ENCODE data around the gene GDPD5. TPM values are rescaled to one million over a fixed set of nuclear protein-coding genes. Genes with fewer than 3 reads are reported as not detected.
A peak's percentile ranks its signal among the peaks of the same experiment; 100 is the strongest.

The GDPD5 gene
- total and polyA plus RNA-seq, 2 donors (not counting 3 experiments of a cell fraction or from before 2014, with no cell fraction given) = 60.2 to 79.2 TPM

DNA sequence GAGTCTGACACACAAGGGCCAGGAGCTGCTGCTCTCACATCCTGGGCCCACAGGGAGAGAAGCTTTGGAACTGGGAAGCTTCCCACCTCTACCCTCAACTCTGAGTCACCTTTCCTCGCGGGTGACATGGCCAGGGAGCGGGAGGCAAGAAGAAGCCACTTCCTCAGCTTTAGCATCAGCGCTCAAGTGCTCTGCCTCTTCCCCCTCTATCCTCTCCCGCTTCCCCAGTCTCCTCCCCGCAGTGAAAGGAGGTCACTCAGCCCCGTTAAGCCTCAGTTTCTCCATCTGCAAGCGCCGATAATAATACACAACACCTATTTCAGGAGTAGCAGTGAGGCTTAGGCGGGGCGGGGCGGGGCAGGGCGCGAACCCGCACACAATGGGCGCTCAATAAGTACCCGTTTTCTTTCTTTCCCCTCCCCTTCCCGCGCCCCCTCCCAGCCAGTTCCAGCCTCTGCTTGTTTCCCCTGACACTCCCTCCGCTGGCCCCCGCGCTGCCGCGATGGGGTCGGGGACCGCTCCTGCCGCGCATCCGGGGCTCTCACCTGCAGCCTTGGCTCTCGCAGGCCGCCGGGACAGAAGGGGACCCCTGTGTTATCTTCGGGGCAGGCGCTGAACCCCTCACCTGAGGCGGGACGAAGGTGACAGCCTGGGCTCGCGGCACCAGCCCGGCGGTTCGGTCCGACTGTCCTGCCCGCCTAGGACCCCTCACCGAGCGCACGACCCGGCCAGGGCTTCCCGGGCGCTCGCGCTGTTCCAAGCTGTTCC lies 892 bp downstream of the GDPD5 start:
- POLR2A ChIA-PET = interaction anchor here (0.6 to 1.2 kb wide), 2 partner anchors 56 to 66 kb away, joined by 4 to 5 read pairs; no protein-coding TSS in a partner anchor
- peak; percentile 23 for DNase-seq (ENCODE audit: low read depth, low spot score)
- dilution Hi-C loops (cut with MboI; ENCODE audit: extremely low pct_ligation_motif_present, low sequenced_read_pairs) = loop anchor here (5.0 kb wide), 1 partner anchor 38 kb away; no protein-coding TSS in a partner anchor
- H3K27ac ChIP-seq (ENCODE audit: insufficient read depth, low read depth, low read length) = no peak overlapping the region
- no peaks in the 10 kb centered on the region for H3K9me3 ChIP-seq (replicated peaks; ENCODE audit: control insufficient read depth, insufficient read depth, low read length)
- peaks cover 22% of the 10 kb centered on the region for H3K4me1 ChIP-seq (ENCODE audit: control insufficient read depth, extremely low read depth, insufficient read depth, low read length)
- H3K9ac ChIP-seq (replicated peaks; ENCODE audit: extremely low read depth, insufficient read depth, low read length) = peak overlapping the region; percentile 34
- CTCF ChIA-PET = interaction anchor here (0.7 to 5.5 kb wide), 16 partner anchors 13 to 136 kb away, joined by 3 to 49 read pairs (median 4); no protein-coding TSS in a partner anchor
- H3K27me3 ChIP-seq (ENCODE audit: control insufficient read depth in 2 of 2, insufficient read depth in 2 of 2, low read length in 2 of 2) = no peaks in the 10 kb centered on the region
- peak overlapping the region; percentile 36 to 74 (median 68) for H3K4me3 ChIP-seq (replicated peaks in 1 of 3; ENCODE audit: insufficient read depth in 1 of 3, low read depth in 1 of 3, low read length in 3 of 3)
- no peaks in the 10 kb centered on the region for H3K79me2 ChIP-seq (ENCODE audit: control insufficient read depth, insufficient read depth, low read length)
- intact Hi-C loops (cut with micrococcal nuclease) = loop anchor here (1.0 to 5.0 kb wide), 2 partner anchors 33 to 59 kb away; no protein-coding TSS in a partner anchor
- no peaks in the 10 kb centered on the region for H3K9me1 ChIP-seq (replicated peaks; ENCODE audit: control insufficient read depth, extremely low read depth, insufficient read depth, low read length)
- peak; percentile 45 for TF ChIP-seq EZH2 (IDR thresholded peaks at IDR 0.05; ENCODE audit: borderline replicate concordance, low read depth, low read length, severe bottlenecking)
- TF ChIP-seq MYC (IDR thresholded peaks at IDR 0.05; ENCODE audit: low read depth, low read length) = no peak
- H4K20me1 ChIP-seq (replicated peaks; ENCODE audit: control insufficient read depth, extremely low read depth, insufficient read depth, low read length) = no peaks in the 10 kb centered on the region
- no peaks in the 10 kb centered on the region for H3K36me3 ChIP-seq (ENCODE audit: control insufficient read depth in 2 of 2, extremely low read depth in 1 of 2, insufficient read depth in 2 of 2, low read length in 2 of 2)
- no TSS peak for BruUV-seq (replicated peaks)
- FAIRE-seq = peak; percentile 80
- peak overlapping the region; percentile 81 for H3K4me2 ChIP-seq (ENCODE audit: insufficient read depth, low read length)
- peak overlapping the region; percentile 52 for H2AFZ ChIP-seq (ENCODE audit: low read depth, low read length)

DNA sequence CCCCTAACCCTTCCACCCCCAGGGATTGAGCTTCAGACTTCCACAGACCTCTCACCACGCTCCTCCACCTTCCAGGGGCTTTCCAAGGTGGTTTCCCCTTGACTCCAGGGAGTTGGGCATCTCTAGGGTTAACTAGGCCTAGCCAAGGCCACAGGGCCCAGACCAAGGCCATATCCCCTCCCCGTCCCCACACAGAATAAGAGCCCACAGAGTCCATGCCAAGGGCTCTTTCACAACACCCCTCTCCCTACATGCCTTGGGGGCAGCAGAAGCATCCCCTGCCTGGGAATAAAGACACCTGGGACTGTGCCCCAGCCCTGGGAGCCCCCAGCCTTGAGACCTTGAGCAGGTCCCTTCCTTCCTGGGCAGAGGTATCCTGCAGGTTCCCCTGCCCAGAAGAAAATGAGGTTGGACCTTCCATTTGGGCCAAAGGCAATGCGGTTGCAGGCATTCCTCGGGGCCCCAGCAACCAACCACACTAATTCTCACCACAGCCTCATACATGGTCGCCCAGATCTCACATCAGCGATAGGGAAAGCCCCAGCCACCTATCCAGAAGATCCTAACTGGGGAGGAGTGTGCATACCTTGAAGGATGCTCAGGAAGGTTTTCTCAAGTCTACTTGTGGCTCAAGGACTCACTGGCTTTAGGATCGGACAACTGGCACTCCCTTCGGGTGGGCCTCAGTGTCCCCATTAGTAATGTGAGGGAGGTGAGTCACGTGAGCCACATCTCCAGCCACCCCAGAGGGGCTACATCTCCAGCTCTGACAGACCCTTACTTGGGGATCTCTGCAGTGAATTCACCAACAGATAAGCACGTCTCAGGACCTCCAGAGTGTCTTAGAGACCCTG lies 1.7 kb downstream of the GDPD5 start:
- ChIA-PET CTCF (interaction anchor here (0.8 to 5.5 kb wide), 8 partner anchors 8 to 79 kb away, joined by 4 to 49 read pairs (median 6); no protein-coding TSS in a partner anchor), POLR2A (interaction anchor here (0.6 to 1.2 kb wide), 3 partner anchors 55 to 65 kb away, joined by 4 to 5 read pairs (median 4); no protein-coding TSS in a partner anchor)
- no peak for DNase-seq (ENCODE audit: low read depth, low spot score)

More for the DNA sequence above, 1.7 kb downstream of the GDPD5 start:
- Histone ChIP-seq H3K4me3 (replicated peaks in 1 of 3; ENCODE audit: insufficient read depth in 1 of 3, low read depth in 1 of 3, low read length in 3 of 3) (peak overlapping the region in 2 of 3 experiments; percentile 68 to 74), H3K9ac (replicated peaks; ENCODE audit: extremely low read depth, insufficient read depth, low read length) (peak overlapping the region; percentile 8), H2AFZ (ENCODE audit: low read depth, low read length) (no peak overlapping the region), H3K79me2 (ENCODE audit: control insufficient read depth, insufficient read depth, low read length) (no peaks in the 10 kb centered on the region), H3K9me3 (replicated peaks; ENCODE audit: control insufficient read depth, insufficient read depth, low read length) (no peaks in the 10 kb centered on the region), H4K20me1 (replicated peaks; ENCODE audit: control insufficient read depth, extremely low read depth, insufficient read depth, low read length) (no peaks in the 10 kb centered on the region), H3K36me3 (ENCODE audit: control insufficient read depth in 2 of 2, extremely low read depth in 1 of 2, insufficient read depth in 2 of 2, low read length in 2 of 2) (no peaks in the 10 kb centered on the region), H3K27ac (ENCODE audit: insufficient read depth, low read depth, low read length) (no peak overlapping the region), H3K4me2 (ENCODE audit: insufficient read depth, low read length) (peak overlapping the region; percentile 81), H3K9me1 (replicated peaks; ENCODE audit: control insufficient read depth, extremely low read depth, insufficient read depth, low read length) (no peaks in the 10 kb centered on the region), H3K27me3 (ENCODE audit: control insufficient read depth in 2 of 2, insufficient read depth in 2 of 2, low read length in 2 of 2) (no peaks in the 10 kb centered on the region), H3K4me1 (ENCODE audit: control insufficient read depth, extremely low read depth, insufficient read depth, low read length) (peaks cover 22% of the 10 kb centered on the region)
- no peak for FAIRE-seq
- no TSS peak for BruUV-seq (replicated peaks)
- intact Hi-C loops (cut with micrococcal nuclease) = no loop called here
- TF ChIP-seq JUN (IDR thresholded peaks at IDR 0.05; ENCODE audit: borderline replicate concordance, insufficient read depth, insufficient read length, low read depth) = no peak
- TF ChIP-seq, protein P1, sequence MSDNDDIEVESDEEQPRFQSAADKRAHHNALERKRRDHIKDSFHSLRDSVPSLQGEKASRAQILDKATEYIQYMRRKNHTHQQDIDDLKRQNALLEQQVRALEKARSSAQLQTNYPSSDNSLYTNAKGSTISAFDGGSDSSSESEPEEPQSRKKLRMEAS (IDR thresholded peaks at IDR 0.05; ENCODE audit: insufficient read depth, insufficient read length) = no peak
- no peak for TF ChIP-seq GATA2 (IDR thresholded peaks at IDR 0.05; ENCODE audit: insufficient read depth, insufficient read length, low read depth, low read length)
- TF ChIP-seq EZH2 (IDR thresholded peaks at IDR 0.05; ENCODE audit: borderline replicate concordance, low read depth, low read length, severe bottlenecking) = no peak
- no peak for TF ChIP-seq POLR2A (IDR thresholded peaks at IDR 0.05; ENCODE audit: low read depth, low read length)
- TF ChIP-seq, protein P2, sequence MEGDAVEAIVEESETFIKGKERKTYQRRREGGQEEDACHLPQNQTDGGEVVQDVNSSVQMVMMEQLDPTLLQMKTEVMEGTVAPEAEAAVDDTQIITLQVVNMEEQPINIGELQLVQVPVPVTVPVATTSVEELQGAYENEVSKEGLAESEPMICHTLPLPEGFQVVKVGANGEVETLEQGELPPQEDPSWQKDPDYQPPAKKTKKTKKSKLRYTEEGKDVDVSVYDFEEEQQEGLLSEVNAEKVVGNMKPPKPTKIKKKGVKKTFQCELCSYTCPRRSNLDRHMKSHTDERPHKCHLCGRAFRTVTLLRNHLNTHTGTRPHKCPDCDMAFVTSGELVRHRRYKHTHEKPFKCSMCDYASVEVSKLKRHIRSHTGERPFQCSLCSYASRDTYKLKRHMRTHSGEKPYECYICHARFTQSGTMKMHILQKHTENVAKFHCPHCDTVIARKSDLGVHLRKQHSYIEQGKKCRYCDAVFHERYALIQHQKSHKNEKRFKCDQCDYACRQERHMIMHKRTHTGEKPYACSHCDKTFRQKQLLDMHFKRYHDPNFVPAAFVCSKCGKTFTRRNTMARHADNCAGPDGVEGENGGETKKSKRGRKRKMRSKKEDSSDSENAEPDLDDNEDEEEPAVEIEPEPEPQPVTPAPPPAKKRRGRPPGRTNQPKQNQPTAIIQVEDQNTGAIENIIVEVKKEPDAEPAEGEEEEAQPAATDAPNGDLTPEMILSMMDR (IDR thresholded peaks at IDR 0.05; ENCODE audit: extremely low read depth in 1 of 2, insufficient read depth in 1 of 2, low read depth in 1 of 2, low read length in 2 of 2) = no peak
- no peak for TF ChIP-seq MYC (IDR thresholded peaks at IDR 0.05; ENCODE audit: low read depth, low read length)
- no peak for TF ChIP-seq FOS (IDR thresholded peaks at IDR 0.05; ENCODE audit: borderline replicate concordance, insufficient read depth, low read length)
- dilution Hi-C loops (cut with MboI; ENCODE audit: extremely low pct_ligation_motif_present, low sequenced_read_pairs) = loop anchor here (5.0 kb wide), 1 partner anchor 37 kb away; no protein-coding TSS in a partner anchor

Data from endothelial cell of umbilical vein (primary cell).